Gastrocnemius medialis (tissue), 4 donors: ENCODE data around the gene SULT6B1. TPM values are rescaled to one million over a fixed set of nuclear protein-coding genes. Genes with fewer than 3 reads are reported as not detected.
"Not testable (repeated sequence)": the region's sequence is repeated elsewhere in the genome, so short reads cannot be mapped to it uniquely, and the experiment has no call there.

Experiments used
- ATAC-seq, 2 donors: fragments of 150-250 bp; one replicate each; pipeline ENCODE4 v1.9.1; 2016
- DNase-seq, 2 donors: peaks; one replicate each; pipeline ENCODE4 v3.0.0-alpha.2; 2019
- H3K27ac ChIP-seq, 4 donors: fragments of 200-600 bp; sonication (generic); 1 replicate in 1 of 4; 2 replicates in 3 of 4; pipeline ENCODE4 v1.5.1; 2016 to 2018; ENCODE audit warnings: mild to moderate bottlenecking in 2 of 4, moderate library complexity in 1 of 4
- H3K27me3 ChIP-seq, 3 donors: fragments of 200-600 bp; sonication (generic) in 2 of 3; 1 replicate in 1 of 3; 2 replicates in 2 of 3; pipeline versions ENCODE4 v1.5.1 to v1.6.0; 2016 to 2019; ENCODE audit warnings: mild to moderate bottlenecking in 1 of 3, moderate library complexity in 1 of 3
- H3K36me3 ChIP-seq, 2 donors: fragments of 200-600 bp; sonication (generic) in 1 of 2; one replicate each; pipeline ENCODE4 v1.5.1; 2017 to 2018
- H3K4me1 ChIP-seq, 2 donors: fragments of 200-600 bp; sonication (generic) in 1 of 2; one replicate each; pipeline ENCODE4 v1.5.1; 2016 to 2017; ENCODE audit warnings: mild to moderate bottlenecking in 2 of 2
- H3K4me3 ChIP-seq, 4 donors: fragments of 200-600 bp; sonication (generic) in 3 of 4; 1 replicate in 1 of 4; 2 replicates in 3 of 4; pipeline ENCODE4 v1.5.1; 2016 to 2019; ENCODE audit warnings: mild to moderate bottlenecking in 2 of 4
- H3K9me3 ChIP-seq, 3 donors: fragments of 200-600 bp; sonication (generic) in 2 of 3; 1 replicate in 1 of 3; 2 replicates in 2 of 3; pipeline ENCODE4 v1.5.1; 2016 to 2019
- POLR2A ChIP-seq, 2 donors: fragments of 450-650 bp; IDR thresholded peaks; one replicate each; pipeline ENCODE4 v1.6.1; 2017; ENCODE audit warnings: antibody characterized with exemption in 2 of 2, mild to moderate bottlenecking in 2 of 2, moderate library complexity in 2 of 2
- in situ Hi-C, 4 donors: fragments of 200-750 bp; cut with MboI; loops; one replicate each; pipeline versions ENCODE4 v1.15.0 to v1.8.0; 2017; ENCODE audit warnings: low sequenced_read_pairs in 4 of 4
- intact Hi-C: fragments of 100-400 bp; cut with DNase I; formaldehyde crosslinking; loops from one replicate; pipeline ENCODE4 v1.15.1; 2023; ENCODE audit warnings: low total_unique reads
- total RNA-seq, 4 donors: library from RNA; depleted of rRNA; stranded (reverse); fragments of >200 nt; gene quantifications; one replicate each; pipeline versions ENCODE4 v1.1.0 to v1.2.3, GENCODE V29; 2016
- TF ChIP-seq, protein P1 (sequence below), 5 experiments: fragments of 450-650 bp in 3 of 5; fragments of 200-600 bp in 2 of 5; sonication (generic) in 2 of 5; IDR thresholded peaks in 4 of 5; conservative IDR thresholded peaks in 1 of 5; 1 replicate in 4 of 5; 2 replicates in 1 of 5; pipeline ENCODE4 v1.5.1; 2016 to 2019; ENCODE audit warnings: antibody characterized with exemption in 5 of 5, mild to moderate bottlenecking in 3 of 5, moderate library complexity in 3 of 5

The SULT6B1 gene
- total RNA-seq, 4 donors from 2014 or later = not detected

DNA sequence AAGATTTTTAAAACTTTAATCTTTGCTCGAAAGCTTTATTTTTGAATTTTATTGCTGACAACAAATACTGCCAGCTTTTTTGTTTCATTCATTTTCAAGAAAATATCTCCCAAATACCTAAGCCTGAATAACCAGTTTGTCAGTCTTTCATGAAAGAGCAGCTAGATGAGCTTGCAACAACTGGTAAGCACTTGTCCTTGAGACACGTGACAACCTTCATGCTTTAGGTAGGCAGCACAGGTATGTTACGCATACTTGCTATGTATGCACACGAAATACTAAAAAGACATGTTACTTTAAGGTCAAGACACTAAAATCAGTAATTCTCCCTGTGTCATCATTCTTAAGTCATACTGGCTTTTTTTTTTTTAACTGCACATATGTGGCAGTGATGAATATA is 30.6 kb upstream of the SULT6B1 start:
- no peaks in the 10 kb centered on the region for H3K27me3 ChIP-seq
- intact Hi-C loops (no loop called here), in situ Hi-C loops (no loop called here)
- ATAC-seq (no peak), DNase-seq (no peak)
- TF ChIP-seq, protein P1, sequence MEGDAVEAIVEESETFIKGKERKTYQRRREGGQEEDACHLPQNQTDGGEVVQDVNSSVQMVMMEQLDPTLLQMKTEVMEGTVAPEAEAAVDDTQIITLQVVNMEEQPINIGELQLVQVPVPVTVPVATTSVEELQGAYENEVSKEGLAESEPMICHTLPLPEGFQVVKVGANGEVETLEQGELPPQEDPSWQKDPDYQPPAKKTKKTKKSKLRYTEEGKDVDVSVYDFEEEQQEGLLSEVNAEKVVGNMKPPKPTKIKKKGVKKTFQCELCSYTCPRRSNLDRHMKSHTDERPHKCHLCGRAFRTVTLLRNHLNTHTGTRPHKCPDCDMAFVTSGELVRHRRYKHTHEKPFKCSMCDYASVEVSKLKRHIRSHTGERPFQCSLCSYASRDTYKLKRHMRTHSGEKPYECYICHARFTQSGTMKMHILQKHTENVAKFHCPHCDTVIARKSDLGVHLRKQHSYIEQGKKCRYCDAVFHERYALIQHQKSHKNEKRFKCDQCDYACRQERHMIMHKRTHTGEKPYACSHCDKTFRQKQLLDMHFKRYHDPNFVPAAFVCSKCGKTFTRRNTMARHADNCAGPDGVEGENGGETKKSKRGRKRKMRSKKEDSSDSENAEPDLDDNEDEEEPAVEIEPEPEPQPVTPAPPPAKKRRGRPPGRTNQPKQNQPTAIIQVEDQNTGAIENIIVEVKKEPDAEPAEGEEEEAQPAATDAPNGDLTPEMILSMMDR (IDR thresholded peaks at IDR 0.05 in 4 of 5, conservative IDR thresholded peaks at IDR 0.05 in 1 of 5) = no peak
- no peak for TF ChIP-seq POLR2A (IDR thresholded peaks at IDR 0.05)
- H3K27ac ChIP-seq = no peak overlapping the region
- H3K9me3 ChIP-seq = no peaks in the 10 kb centered on the region
- no peak overlapping the region for H3K4me3 ChIP-seq
- H3K36me3 ChIP-seq = peaks cover 2 to 82% of the 10 kb centered on the region in 2 donors
- H3K4me1 ChIP-seq = peaks cover 0 to 2% of the 10 kb centered on the region in 2 donors

DNA sequence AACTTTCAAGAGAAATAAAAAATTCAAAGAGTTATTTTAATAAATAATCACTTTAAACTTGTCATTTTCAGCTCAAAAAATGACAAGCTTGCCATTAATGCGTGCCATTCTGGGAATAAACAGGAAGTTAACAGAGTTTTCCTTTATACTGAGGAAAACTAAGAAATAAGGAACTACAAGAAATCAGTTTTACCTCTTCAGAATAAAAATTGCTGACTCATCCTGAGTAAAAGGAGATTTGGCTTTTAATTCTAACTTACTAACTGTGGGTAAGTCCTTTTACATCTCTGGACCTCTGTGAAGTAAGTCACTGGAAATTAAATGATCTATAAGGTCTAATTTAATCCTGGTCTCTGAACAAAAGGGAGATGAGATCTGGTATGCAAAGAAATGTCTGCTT is 26.8 kb upstream of the SULT6B1 start:
- H3K4me3 ChIP-seq = no peak overlapping the region
- intact Hi-C loops (no loop called here), in situ Hi-C loops (no loop called here)
- H3K9me3 ChIP-seq = no peaks in the 10 kb centered on the region
- peaks cover 5 to 89% of the 10 kb centered on the region in 2 donors for H3K36me3 ChIP-seq
- TF ChIP-seq, protein P1 (IDR thresholded peaks at IDR 0.05 in 4 of 5, conservative IDR thresholded peaks at IDR 0.05 in 1 of 5) = no peak
- peak overlapping the region; percentile 4 to 44 (median 30) for H3K27ac ChIP-seq
- DNase-seq = no peak
- ATAC-seq = no peak
- H3K4me1 ChIP-seq = no peaks in the 10 kb centered on the region
- no peaks in the 10 kb centered on the region for H3K27me3 ChIP-seq

DNA sequence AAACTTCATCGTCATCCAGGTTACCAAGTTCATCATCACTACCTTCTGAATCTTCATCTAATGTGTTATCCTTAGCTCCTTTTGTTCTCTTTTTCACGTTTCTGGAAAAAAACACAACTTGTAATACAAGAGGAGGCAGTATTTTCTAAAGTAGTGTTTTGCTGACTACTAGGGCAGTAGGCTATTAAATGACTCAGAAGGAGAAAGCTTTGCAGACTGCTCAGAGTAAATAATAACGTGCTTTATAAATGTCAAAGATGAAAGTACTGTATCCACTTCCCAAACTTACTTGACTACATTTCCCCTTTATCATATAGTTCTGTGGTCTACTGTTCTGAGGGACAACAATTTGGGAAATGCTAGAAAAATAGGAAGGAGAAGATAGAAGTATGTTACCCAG is 23.5 kb upstream of the SULT6B1 start:
- Histone ChIP-seq H3K4me3 (no peak overlapping the region), H3K27me3 (no peaks in the 10 kb centered on the region), H3K4me1 (no peaks in the 10 kb centered on the region), H3K27ac (no peak overlapping the region), H3K9me3 (no peaks in the 10 kb centered on the region), H3K36me3 (peaks cover 5 to 90% of the 10 kb centered on the region in 2 donors)
- TF ChIP-seq, protein P1 (IDR thresholded peaks at IDR 0.05 in 4 of 5, conservative IDR thresholded peaks at IDR 0.05 in 1 of 5) = no peak
- TF ChIP-seq POLR2A (IDR thresholded peaks at IDR 0.05) = no peak
- in situ Hi-C loops = no loop called here
- intact Hi-C loops = no loop called here
- ATAC-seq (no peak), DNase-seq (no peak)

DNA sequence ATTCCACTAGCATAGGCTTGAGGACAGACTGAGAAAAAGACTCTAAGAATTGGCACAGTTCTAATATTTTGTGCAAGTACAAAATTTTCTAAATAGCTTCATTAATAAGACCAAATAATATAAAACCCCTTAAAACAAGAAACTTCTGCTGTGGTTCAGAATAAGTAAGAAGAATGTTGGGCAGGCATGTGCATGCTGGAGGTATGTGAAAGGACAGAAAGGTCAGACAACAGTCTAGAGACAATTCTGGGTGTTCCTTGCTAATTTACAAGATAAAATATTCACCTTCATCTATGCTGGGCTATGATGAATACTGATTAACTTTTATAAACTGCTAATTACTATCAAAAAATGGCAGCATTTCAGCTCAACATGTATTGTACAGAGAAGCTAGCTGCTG is 22.7 kb upstream of the SULT6B1 start:
- Histone ChIP-seq H3K27me3 (no peaks in the 10 kb centered on the region), H3K4me1 (no peaks in the 10 kb centered on the region), H3K36me3 (peaks cover 5 to 90% of the 10 kb centered on the region in 2 donors), H3K9me3 (no peaks in the 10 kb centered on the region), H3K4me3 (no peak overlapping the region), H3K27ac (no peak overlapping the region)
- DNase-seq = no peak
- TF ChIP-seq POLR2A (IDR thresholded peaks at IDR 0.05) = no peak
- TF ChIP-seq, protein P1 (IDR thresholded peaks at IDR 0.05 in 4 of 5, conservative IDR thresholded peaks at IDR 0.05 in 1 of 5) = no peak
- in situ Hi-C loops = no loop called here
- ATAC-seq = no peak
- intact Hi-C loops = no loop called here

DNA sequence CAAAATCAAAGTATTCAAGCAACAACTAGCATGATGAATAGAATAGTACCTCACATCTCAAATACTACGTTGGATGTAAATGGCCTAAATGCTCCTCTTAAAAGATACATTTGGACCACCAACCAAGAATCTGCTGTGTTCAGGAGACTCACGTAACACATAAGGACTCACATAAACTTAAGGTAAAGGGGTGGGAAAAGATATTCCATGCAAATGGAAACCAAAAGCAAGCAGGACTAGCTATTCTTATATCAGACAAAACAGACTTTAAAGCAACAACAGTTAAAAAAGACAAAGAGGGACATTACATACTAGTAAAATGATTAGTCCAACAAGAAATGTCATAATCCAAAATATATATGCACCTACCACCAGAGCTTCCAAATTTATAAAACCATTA is 18.3 kb upstream of the SULT6B1 start:
- H3K4me1 ChIP-seq, H3K27ac ChIP-seq, in situ Hi-C loops, H3K9me3 ChIP-seq, H3K4me3 ChIP-seq, DNase-seq, ATAC-seq, H3K27me3 ChIP-seq, intact Hi-C loops: not testable (repeated sequence)
- peaks cover 12 to 92% of the 10 kb centered on the region in 2 donors for H3K36me3 ChIP-seq
